Kidney capillary endothelial cell (primary cell): Measurements from ENCODE around the gene IZUMO4.
"Not testable (repeated sequence)": the region's sequence is repeated elsewhere in the genome, so short reads cannot be mapped to it uniquely, and the experiment has no call there.

Source experiments
- DNase-seq: peaks from one replicate; pipeline ENCODE4 v3.0.0-alpha.2; 2018; ENCODE audit warnings: low spot score

The IZUMO4 gene

DNA sequence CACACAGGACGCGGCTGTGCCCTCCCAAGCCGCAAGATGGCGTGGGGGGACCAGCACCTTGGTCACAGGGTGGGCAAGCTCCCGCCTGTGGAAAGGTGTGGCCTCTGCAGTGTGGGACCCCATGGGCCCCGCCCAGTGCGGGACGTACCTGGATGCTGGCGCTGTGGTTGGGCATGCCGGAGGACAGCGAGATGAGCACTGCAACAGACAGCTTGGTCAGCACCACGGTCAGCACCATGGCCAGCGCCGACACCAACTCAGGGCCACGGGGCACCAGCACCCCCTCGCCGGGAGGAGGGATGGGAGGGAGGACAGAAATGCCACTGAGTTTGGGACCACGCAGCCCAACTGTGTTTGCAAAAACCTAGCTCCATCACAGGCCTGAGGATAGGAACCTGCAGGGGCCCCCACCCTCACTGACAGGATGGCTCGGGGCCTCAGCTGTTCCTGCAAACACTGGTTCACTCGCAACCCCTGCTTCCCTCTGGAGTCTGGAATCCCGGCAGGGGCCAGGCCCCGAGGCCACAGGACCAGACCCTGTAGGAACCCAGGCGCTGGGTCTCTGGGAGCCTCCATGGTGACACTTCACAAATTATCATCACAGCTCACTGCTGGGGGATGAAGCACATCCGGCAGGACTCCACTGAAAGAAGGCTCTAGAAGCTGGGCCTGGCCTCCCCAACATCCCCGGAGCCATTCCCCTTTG, 27.1 kb downstream of the IZUMO4 start:
- DNase-seq, result no peak

- no peak for DNase-seq
Measured at GRCh38 chr19:2126879-2127518, 30.3 kb downstream of the IZUMO4 start.

DNA sequence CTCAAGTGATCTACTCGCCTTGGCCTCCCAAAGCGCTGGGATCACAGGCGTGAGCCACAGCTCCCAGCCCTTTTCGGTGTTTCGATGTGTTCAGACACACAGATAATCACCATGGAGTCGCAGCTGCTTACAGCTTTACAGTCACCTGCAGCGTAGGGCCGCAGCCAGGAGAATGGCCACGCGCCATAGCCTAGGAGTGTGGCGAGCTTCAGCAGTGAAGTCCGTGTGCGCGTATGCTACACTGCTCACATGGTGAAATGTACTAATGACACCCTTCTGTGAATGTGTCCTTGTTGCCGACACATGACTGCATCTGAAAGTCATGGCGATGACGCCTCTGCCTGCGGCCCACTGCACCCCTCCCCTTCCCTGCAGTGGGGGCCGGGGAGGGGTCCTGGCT, 31.0 kb downstream of the IZUMO4 start:
- DNase-seq, result no peak

- not testable (repeated sequence) for DNase-seq
Measured at GRCh38 chr19:2128252-2128651, 31.5 kb downstream of the IZUMO4 start.

DNA sequence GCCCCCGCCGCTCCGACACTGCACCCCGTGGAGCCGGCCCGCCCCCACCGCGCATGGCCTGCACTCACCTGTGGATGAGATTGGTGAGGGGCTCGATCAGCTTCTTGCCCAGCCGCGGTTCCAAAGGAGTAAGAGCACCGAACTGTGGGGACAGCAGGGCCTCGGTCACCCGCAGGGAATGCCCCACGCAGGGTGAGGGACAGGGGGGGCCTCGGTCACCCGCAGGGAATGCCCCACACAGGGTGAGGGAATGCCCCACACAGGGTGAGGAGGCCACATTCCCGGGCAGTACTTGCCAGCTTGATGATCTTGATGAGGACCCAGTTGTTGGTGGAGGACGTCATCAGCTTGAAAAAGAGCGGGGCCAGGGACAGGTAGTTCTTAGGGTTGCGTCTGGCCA, 32.3 kb downstream of the IZUMO4 start:
- DNase-seq, result no peak

DNA sequence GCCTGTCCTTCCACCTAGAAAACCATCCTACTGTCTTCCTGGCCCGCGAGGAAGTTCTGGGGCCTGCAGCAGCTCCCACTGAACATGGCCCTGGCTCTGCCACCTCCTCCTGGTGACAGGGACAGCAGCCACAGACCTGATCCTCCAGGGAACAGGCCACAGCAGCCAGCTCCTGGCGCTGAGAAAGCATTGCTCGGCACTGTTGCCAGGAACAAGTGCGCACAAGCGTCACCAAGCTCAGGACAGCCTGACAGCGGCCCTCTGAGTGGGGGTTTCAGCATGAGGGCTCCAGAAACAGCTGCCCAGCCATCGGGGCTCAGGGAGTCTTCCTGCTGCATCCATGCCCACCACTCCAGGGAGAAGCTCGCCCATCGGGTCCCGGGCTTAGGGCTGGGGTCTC, 32.8 kb downstream of the IZUMO4 start:
- no peak for DNase-seq

DNA sequence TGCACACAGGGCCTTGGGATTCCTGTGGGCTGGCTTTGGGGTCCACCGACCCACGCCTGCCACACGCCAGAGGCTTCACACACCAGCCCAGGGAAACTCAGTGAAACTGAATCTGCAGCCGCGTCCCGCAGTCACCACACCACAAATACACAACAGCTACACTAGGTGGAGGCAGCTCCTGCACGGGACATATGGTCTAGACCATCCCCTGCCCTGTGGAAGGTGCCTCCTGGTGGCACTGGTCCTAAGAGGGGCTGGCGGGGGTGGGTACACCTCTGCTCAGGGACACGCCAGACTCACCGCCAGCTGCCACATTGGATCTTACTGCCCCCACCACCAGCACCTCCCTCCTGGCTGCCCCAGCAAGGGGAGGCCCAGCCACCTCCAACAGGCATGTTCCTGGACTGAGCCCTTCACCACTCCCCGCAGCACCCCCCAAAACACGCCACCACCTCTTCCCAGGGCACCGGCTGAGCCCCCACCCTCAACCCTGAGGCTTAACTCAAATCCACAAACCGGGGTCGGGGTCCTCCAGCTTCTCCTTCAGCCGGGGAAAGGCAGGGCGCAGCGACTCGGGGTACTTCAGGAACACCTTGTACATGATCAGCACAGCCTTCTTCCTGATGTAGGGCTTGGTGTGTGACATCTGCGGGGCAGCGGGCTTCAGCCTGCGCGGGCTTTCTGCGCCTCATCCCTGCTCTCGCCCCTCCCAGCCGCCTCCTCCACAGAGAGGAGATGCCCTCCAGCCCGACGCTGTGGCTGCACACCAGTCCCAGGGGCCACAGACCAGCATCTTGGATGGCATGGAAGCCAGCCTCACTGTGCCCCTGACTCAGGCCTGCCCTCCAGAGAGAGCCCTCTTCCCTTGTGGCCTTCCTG, 33.4 kb downstream of the IZUMO4 start:
- DNase-seq, result no peak

- DNase-seq, result not testable (repeated sequence)
Measured at GRCh38 chr19:2131012-2131975, 34.6 kb downstream of the IZUMO4 start.

DNA sequence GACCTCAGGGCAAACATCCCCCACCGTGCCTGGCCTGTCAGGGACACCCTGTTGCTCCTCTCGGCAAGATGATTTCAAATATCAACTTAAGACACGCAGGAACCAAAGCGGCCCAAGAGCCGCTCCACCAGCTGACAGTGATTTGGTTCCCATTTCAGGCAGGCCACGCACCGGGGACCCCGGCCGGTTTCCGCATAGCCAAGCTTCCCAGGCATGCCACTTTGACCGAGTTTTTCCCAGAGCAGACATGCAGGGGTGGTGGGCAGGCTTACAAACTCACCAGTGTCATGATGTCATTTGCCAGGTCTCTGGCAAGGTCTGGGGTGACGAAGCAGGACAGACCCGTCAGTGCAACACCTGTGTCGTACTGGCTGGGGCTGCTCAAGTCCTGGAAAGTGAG, 35.5 kb downstream of the IZUMO4 start:
- no peak for DNase-seq

DNA sequence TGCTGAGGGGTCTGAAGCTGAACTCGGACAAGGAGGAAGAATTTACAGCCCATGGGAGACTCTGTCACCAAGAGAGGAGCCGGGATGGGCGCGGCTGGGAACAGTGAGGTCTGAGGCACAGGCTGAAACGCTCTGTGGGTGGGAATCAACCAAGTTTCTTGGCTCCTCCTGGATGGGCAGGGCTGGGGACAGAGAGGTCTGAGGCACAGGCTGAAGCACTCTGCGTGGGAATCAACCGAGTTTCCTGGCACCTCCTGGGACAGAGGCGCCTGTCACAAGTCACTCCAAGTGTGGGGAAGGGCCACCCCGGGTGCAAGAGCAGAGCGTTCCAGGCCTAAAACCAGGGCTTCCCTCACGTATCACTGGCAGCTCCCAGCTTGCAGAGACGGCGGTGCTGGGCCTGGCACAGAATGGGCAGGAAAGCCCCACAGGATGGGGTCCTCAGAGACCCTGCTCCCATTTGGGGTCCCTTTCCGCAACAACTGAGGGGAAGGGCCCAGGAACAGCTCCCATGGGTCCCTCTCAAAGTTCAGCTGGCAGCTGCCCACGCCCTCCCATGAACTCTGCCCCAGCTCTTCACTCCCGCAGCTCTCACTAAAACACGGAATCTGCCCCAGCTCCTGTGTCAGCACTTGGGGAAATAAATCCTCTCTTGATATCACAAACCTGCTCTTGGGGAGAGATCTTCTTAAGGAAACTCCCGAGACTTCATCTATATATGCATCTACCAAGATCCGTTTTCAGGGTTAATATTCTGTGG, 36.2 kb downstream of the IZUMO4 start:
- DNase-seq, result no peak

DNA sequence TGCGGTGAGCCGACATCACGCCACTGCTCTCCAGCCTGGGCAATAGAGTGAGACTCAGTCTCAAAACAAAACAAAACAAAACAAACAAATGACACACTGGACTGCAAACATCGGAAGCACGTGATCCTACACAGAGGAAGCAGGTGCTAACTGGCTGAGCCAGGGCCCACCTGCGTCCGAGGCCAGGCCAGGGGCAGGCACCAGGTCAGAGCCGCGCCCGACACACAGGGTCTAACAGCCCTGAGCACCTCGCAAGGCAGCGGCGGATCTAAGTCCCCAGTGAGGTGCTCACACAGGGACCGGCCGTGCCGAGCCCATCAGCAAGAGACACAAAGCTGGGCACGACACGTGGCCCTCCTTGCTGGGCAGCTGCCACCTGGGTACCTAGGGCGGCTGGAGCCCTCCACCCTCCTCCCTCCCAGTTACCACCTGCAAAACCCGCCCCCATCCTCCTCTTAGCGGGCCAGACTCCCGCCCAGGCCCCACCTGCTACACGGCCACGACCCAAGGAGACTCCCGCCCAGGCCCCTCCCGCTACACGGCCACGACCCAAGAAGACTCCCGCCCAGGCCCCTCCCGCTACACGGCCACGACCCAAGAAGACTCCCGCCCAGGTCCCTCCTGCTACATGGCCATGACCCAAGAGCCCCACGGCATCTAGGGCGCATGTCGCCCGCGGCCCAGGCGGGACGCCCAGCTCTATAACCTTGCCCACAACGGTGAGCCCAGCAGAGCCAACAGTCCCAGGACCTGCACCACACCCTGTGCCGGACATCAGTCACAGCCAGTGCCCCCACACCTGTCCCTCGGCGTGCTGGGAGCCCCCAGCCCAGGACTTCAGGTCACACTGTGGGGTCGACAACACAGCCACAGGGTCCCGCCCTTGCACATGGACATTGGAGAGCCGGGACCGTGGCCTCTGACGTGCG, 39.0 kb downstream of the IZUMO4 start:
- no peak for DNase-seq

DNA sequence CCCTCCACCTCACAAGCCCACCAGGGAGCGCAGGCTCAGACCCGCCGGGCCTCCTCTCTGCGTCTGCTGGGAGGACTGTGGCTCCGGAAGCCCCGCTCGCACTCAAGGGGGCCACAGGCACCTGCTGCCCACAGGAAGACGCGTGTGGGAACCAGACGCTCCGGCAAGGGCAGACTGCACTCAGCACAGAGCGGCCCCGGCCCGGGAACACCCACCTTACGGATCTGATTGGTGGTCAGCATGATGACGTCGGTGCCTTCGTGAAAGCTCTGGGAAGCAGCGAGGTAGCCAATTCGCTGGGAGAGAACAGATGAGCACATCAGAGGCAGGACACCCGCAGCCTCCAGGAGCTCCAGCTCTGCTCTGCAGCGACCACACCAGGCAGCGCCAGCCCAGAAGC, 40.1 kb downstream of the IZUMO4 start:
- DNase-seq, result no peak

DNA sequence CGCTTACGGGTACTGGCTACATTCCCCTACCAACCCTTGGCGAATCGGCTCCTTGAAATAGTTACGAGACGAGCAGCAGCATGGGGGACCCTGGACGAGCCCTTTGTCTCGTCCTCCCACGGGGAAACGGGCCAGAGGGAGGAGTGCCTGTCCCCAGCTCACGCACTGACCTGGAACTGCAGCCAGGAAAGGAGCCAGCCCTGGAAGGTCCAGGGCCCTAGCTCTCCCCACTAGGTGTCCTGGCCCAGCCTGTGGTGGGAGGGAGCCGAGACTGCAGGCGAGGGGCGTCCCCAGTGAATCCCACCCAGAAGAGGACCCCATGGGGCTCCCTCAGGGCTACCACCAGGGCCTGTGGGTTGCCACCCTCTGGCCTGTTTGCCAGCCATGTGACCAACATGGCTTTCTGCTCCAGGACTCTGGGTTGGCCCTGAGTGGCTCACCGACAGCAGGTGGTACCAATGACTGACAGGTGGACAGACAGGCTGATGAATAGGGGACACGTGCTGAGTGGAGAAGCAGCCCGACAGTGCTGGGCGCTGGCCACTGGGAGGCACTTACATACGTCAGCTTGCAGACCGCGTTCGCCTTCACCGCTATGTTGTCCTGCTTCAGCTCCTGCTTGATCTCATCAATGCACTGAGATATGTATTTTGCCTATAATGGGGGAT, 41.5 kb downstream of the IZUMO4 start:
- no peak for DNase-seq

DNA sequence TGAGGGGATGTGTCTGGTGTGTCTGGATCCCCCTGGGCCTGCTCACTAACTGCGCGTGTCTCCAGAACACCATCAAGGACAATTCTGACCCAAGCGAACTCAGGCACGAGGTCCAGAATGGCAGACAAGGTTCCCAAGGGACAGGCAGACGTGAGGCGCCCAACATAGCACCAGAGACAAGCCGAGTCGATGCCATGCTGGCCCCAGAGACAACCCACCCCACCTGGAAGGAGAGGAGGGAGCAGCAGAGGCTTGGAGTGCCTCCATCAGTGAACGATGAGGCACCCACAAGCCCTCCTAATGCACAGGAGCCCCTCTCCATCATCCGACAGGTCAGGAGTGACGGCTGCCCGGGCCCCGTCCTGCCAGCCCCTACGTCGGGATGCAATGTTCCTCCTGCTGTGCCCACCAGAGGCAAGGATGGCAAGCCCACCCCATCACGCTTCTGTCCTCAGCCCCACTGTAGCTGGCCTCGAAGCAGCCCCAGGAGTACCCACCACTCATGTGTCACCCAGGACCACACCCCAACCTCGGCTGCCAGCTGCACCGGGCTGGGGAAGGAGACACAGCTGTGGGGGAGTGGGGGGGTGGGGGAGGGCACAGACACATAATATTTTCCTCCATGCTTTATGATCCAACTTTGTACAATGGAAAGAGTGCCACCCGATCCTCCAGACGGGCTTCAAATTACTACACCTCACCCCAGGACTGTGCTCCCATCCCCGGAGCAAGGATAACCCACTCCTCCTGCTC, 42.8 kb downstream of the IZUMO4 start:
- DNase-seq, result no peak

DNA sequence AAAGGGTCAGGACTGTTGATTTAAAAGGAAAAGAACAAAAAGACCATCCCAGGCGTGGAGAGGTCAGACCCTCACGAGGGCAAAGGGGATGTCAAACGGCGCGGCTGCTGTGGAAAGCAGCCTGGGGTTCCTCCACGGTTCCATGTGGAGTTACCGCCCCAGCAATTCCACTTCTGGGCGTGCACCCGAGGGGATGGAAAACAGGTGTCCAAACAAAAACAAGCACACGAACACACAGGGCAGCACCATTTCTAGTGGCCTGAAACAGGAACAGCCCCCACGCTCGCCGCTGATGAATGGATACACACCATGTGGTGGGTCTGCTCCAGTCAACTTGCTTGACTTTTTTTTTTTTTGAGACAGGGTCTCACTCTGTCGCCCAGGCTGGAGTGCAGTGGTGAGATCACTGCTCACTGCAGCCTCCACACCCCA, 43.4 kb downstream of the IZUMO4 start:
- no peak for DNase-seq

GRCh38 chr19:2142173-2142829, 45.6 kb downstream of the IZUMO4 start:
- DNase-seq, result no peak

DNA sequence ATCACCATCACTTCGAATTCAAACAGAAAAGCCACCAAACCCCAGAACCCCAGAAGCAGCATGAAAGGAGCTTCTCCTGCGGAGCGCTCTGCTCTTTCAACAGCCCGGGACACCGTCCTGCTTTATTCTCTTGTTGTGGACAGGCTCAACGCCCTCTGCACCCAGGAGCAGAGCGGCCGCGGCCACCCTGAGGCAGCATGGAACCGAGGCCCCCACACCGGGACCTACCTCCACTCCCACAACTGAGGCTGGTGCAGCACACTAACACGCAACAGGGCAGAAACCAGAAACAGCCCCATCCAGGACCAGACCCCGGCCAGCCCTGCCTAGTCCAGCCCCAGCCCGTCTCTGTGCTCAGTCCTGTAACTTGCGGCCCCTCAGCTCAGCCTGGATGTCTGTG, 47.5 kb downstream of the IZUMO4 start:
- no peak for DNase-seq

DNA sequence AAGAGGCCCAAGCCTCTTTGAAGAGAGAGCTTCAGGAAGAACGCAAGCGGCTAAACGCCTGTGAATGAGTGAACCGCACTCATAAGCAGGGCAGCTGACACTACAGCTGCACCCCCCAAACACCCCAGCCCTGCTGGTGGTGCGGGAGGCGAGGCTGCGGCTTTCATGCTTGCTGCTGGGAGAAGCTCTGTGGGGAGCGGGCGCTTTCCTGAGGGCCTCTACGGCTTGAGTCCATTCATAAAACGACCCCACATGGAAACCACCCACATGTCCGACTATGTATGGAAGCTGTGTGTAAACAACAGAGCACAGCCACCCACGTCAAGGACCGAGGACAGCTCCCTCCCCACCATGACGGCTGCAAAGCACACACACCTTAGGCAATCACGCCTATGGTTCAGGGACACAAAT, 49.1 kb downstream of the IZUMO4 start:
- no peak for DNase-seq
